Head of caudate nucleus (tissue), 42 donors: ENCODE results near the gene LBH.
"Not testable (repeated sequence)": the region's sequence is repeated elsewhere in the genome, so short reads cannot be mapped to it uniquely, and the experiment has no call there.

Experiments
- DNase-seq, 42 donors: peaks; one replicate each; pipeline versions ENCODE4 v3.0.0 to v3.0.0-alpha.2; 2020 to 2021; ENCODE audit warnings: mixed read lengths in 7 of 42
- intact Hi-C: fragments of 100-400 bp; cut with DNase I; formaldehyde crosslinking; loops from one replicate; pipeline ENCODE4 v1.15.0; 2022

LBH gene

GRCh38 chr2:30266705-30267104 is 35.4 kb downstream of the LBH start:
- intact Hi-C loops: no loop called here
- DNase-seq: no peak

GRCh38 chr2:30267161-30267975 is 36.0 kb downstream of the LBH start:
- DNase-seq: peak in 1 of 42 donors; percentile 27
- intact Hi-C loops: no loop called here

DNA sequence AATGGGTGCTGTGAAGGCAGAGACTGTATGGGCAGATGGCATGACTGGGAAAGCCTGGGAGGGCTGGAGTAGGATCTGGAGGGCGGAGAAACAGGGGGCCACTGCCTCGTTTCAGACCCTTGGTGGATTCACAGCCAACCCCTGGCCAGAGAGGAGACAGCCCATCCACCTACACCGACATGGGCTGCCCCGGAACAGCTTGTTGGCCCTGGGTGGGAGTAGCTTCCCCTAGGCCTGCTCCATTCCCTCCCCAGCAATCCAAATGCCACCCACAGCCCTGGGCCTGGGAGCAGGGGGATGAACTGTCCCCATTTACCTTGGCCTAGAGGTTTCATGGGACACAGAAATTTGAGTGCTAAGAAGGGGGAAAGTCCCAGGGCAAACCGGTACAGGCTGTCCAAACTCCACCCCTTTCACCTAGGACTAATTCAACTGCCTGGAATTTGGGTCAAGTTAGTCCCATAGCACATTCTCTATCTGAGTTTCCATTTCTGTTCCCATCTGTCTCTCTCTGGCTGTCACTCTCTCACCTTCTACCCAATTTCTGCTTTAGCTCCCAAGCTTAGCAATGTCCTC is 37.0 kb downstream of the LBH start:
- no peak for DNase-seq
- intact Hi-C loops: no loop called here

GRCh38 chr2:30269114-30269770 is 37.9 kb downstream of the LBH start:
- intact Hi-C loops: not testable (repeated sequence)
- peak in 1 of 42 donors; percentile 29 for DNase-seq

DNA sequence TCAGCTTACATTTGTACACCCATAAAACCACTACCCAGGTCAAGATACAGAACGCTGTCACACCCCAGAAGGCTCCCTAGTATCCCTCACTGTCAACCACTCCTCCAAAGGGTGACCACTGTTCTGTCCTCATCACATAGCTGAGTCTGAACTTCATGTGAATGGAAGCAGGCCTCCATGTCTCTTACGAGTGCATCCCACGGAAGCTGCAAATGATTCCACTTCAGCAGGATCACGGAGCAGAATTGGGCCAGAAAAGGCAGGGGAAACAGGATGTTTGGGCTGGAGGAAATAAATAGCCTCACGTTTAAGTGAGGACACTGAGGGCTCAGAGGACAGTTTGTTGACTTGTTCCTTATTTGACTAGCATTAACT is 38.4 kb downstream of the LBH start:
- intact Hi-C loops: no loop called here

GRCh38 chr2:30270166-30270565 is 38.8 kb downstream of the LBH start:
- no peak for DNase-seq
- intact Hi-C loops: no loop called here

More for the DNA sequence above, 38.4 kb downstream of the LBH start:
- DNase-seq: peak in 1 of 42 donors; percentile 9

DNA sequence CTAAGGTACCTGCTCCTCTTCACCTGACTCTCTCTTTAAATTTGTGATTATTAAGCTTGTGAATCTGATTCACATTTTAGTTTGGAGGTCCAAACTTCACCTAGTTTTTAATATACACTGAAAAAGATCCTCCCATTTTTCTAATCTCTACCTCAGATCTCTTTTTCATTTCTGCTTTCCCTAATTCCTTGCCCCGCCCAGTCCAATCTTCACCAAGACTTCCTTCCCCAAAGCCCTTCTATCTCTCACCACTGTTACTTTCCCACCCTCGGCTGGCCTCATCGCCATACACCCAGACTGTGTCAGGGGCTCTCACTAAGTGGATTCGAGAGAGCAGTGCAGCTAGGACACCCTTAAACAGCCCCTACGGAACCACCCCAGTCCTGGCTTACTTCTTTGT is 40.0 kb downstream of the LBH start:
- intact Hi-C loops: no loop called here
- DNase-seq: no peak

DNA sequence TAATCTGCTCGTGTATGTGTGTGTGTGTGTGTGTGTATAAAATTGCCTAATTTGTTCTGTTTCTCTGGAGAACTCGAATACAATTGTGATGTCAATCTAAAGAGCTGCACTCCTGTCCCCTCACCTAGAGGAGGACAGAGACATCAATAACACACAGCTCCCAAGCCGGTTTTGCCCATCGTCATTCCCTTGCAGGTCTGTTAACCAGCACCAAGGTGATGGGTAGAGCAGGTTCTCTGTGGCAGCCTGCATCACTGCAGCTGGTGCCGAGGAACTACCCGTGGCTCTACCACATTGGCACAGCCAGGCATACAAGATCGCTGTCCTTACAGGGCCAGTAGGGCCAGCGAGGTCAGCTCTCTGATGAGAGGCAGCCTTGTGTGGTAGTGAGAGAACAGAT is 41.0 kb downstream of the LBH start:
- no peak for DNase-seq
- intact Hi-C loops: no loop called here

GRCh38 chr2:30272761-30273573 is 41.6 kb downstream of the LBH start:
- DNase-seq: no peak

DNA sequence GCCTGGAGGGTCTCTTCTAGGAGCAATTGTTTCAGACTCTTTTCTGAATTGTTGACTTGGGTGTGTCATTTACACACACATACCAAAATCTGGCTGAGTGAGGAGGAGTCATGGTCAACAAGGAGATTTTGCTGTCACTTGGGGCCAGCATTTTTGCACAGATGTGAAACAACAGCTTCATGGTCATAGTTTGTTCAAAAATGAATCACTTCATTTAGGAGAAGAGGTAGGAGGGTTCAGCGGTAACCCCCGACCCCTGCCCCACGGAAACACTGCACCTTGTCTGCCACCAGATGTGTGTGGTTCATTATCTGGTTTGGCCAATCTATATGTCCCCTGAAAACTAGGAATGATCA is 42.2 kb downstream of the LBH start:
- peak in 1 of 42 donors; percentile 15 for DNase-seq
- intact Hi-C loops: no loop called here

More at GRCh38 chr2:30272761-30273573, 41.6 kb downstream of the LBH start:
- intact Hi-C loops: no loop called here

DNA sequence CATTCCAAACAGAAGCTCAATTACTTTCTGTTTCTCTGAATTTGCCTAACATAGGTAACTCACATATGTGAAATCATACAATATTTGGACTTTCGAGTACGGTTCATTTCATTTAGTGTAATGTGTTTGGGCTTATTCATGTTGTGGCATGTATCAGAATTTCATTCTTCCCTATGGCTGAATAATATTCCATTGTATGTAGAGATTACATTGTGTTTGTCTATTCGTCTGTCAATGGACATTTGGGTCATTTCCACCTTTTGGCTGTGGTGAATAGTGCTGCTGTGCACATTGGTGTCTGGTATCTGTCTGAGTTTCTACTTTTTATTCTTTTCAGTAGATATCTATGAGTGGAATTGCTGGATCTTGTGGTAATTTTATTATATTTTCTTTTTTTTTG is 43.9 kb downstream of the LBH start:
- DNase-seq: no peak
- intact Hi-C loops: no loop called here

GRCh38 chr2:30276455-30276911 is 45.1 kb downstream of the LBH start:
- intact Hi-C loops: no loop called here
- DNase-seq: peak in 1 of 42 donors; percentile 12

DNA sequence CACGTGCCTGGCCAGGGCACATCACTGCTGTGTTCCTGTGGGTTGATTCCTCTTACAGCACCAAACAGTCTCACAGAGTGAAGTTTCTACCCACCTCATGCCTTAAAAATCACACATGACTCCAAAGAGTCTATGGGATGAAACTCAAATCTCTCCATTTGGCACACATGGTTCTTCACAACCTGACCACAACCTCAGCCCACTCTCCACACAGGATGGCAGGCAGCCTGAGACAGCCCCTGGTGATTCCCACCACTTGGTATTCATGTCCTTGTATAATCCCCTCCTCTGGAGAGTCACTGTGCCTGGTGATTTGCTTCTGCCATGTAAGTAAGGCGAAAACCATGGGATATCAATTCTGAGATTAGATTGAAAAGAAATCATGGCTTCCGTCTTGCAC is 46.2 kb downstream of the LBH start:
- intact Hi-C loops: no loop called here
- no peak for DNase-seq

- intact Hi-C loops: no loop called here
- DNase-seq: peak in 1 of 42 donors; percentile 12
Measured at GRCh38 chr2:30278419-30278818, 47.1 kb downstream of the LBH start.

DNA sequence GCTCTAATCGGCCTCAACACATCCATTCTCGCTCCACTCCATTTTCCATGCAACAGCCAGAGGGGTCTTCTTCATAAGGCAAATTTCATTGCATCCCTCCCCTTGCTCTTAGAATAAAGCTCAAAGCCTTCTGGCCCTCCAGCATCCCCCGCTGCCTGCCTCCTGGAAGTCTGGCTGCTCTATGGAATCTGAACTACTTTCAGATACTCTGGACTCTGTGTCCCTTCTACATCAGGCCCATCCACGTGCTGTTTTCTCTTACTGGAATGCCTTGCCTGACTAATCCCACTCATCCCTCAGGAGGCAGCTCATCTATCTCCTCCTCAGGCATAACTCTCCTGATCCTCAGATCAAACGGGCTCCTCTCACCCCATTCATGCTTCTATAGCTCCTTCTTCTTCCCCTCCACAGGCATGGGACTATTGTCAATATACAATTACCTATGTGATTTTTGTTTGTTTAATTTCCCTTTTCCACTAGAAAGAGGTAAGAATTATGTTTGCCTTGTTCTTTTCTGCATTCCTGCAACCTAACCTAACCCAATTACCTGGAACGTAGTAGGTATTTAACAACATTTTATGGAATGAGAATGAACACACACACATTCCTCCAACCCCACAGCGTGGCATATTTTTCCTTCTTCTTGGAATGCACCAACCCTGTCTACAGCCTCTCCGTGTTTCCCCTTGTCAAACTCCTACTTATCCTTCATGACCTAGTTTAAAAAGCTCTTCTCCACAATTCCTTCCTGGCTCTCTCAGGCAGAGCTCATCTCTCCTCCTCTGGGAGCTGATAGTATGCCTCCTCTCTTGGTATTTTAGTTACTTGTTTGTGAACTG is 49.5 kb downstream of the LBH start:
- peak in 6 of 42 donors; percentile 11 to 47 (median 24) for DNase-seq
- intact Hi-C loops: no loop called here

DNA sequence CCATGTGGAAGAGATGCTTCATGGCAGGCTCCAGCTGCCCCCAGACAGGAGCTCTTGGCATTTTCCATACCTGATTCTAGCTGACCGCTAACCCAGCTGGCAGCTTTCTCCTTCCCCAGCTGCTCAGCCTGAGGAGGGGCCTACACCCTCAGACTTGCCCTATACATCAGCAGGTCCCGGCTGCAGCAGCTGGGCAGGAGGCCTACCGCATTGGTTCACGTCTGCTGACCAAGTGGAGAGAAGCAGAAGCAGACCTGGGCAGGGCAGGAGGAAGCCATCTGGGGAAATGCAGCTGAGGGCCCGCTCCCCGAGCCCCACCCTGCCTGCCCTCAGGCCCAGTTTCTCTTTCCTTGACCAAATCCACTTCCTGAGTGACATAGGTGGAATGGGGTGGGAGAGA is 50.7 kb downstream of the LBH start:
- DNase-seq: peak in 1 of 42 donors; percentile 11
- intact Hi-C loops: no loop called here

GRCh38 chr2:30282721-30283120 is 51.4 kb downstream of the LBH start:
- intact Hi-C loops: no loop called here
- DNase-seq: no peak

- no peak for DNase-seq
- intact Hi-C loops: no loop called here
Measured at GRCh38 chr2:30283931-30284565, 52.7 kb downstream of the LBH start.
